ENCODE measurements around the gene FNDC3B.

Gene FNDC3B

GRCh38 chr3:172174513-172175253 lies 135.3 kb downstream of the FNDC3B start:
- no peak for DNase-seq

- DNase-seq = no peak
These were observed 135.8 kb downstream of the FNDC3B start for GRCh38 chr3:172175254-172175599.

GRCh38 chr3:172176061-172176770 lies 136.8 kb downstream of the FNDC3B start:
- DNase-seq = no peak

- no peak for DNase-seq
These were observed 137.7 kb downstream of the FNDC3B start for GRCh38 chr3:172177046-172177445.

- DNase-seq = no peak
These were observed 138.5 kb downstream of the FNDC3B start for GRCh38 chr3:172177803-172178316.

- DNase-seq = no peak
These were observed 140.5 kb downstream of the FNDC3B start for GRCh38 chr3:172179680-172180399.

GRCh38 chr3:172180473-172180872 lies 141.1 kb downstream of the FNDC3B start:
- no peak for DNase-seq

- DNase-seq = no peak
These were observed 142.7 kb downstream of the FNDC3B start for GRCh38 chr3:172181932-172182586.

- no peak for DNase-seq
These were observed 143.4 kb downstream of the FNDC3B start for GRCh38 chr3:172182797-172183196.

- no peak for DNase-seq
These were observed 144.9 kb downstream of the FNDC3B start for GRCh38 chr3:172184106-172184822.

- DNase-seq = no peak
These were observed 146.5 kb downstream of the FNDC3B start for GRCh38 chr3:172185907-172186306.

GRCh38 chr3:172186607-172187006 lies 147.2 kb downstream of the FNDC3B start:
- DNase-seq = no peak

GRCh38 chr3:172187511-172187910 lies 148.1 kb downstream of the FNDC3B start:
- DNase-seq = no peak

GRCh38 chr3:172188511-172188910 lies 149.1 kb downstream of the FNDC3B start:
- DNase-seq = no peak

- DNase-seq = no peak
These were observed 149.8 kb downstream of the FNDC3B start for GRCh38 chr3:172189213-172189612.

GRCh38 chr3:172189987-172190603 lies 150.7 kb downstream of the FNDC3B start:
- DNase-seq = no peak

- no peak for DNase-seq
These were observed 151.6 kb downstream of the FNDC3B start for GRCh38 chr3:172190980-172191379.

- DNase-seq = no peak
These were observed 152.3 kb downstream of the FNDC3B start for GRCh38 chr3:172191629-172192028.

GRCh38 chr3:172192830-172193415 lies 153.5 kb downstream of the FNDC3B start:
- DNase-seq = no peak

- no peak for DNase-seq
These were observed 154.1 kb downstream of the FNDC3B start for GRCh38 chr3:172193436-172193835.

- DNase-seq = no peak
These were observed 155.5 kb downstream of the FNDC3B start for GRCh38 chr3:172194702-172195406.
